H1 (cell line): Measurements from ENCODE around the gene GSDMA. TPM values are rescaled to one million over a fixed set of nuclear protein-coding genes. Genes with fewer than 3 reads are reported as not detected.

ENCODE experiments used
- CHD2 ChIP-seq: IDR thresholded peaks from 2 replicates; pipeline ENCODE4 v1.6.1; 2012; ENCODE audit warnings: low read length, improper control_type of control experiment
- EP300 ChIP-seq, 2 experiments: IDR thresholded peaks; 1 replicate in 1 of 2; 2 replicates in 1 of 2; pipeline ENCODE4 v1.6.1; 2011 to 2012; ENCODE audit warnings: low read depth in 2 of 2, low read length in 2 of 2, mild to moderate bottlenecking in 2 of 2, borderline replicate concordance in 1 of 2, inconsistent platforms in 1 of 2, moderate library complexity in 1 of 2
- EZH2 ChIP-seq: fragments of 200-600 bp; sonication (generic); IDR thresholded peaks from 2 replicates; pipeline ENCODE4 v1.7.1; 2012; ENCODE audit warnings: low read depth, mild to moderate bottlenecking, moderate library complexity, low read length, inconsistent platforms; ENCODE audit not compliant: severe bottlenecking
- GABPA ChIP-seq: IDR thresholded peaks from 2 replicates; pipeline ENCODE4 v1.6.1; 2011; ENCODE audit warnings: mild to moderate bottlenecking, low read length, moderate library complexity, borderline replicate concordance; ENCODE audit not compliant: insufficient read depth
- JUND ChIP-seq: IDR thresholded peaks from 2 replicates; pipeline ENCODE4 v1.6.1; 2011; ENCODE audit warnings: mild to moderate bottlenecking, improper control_type of control experiment, low read length
- NRF1 ChIP-seq: IDR thresholded peaks from 2 replicates; pipeline ENCODE4 v1.6.1; 2011; ENCODE audit warnings: mild to moderate bottlenecking, low read depth, low read length, improper control_type of control experiment
- RNF2 ChIP-seq: fragments of 200-900, 300-1000 bp; sonication (generic); IDR thresholded peaks from 2 replicates; pipeline ENCODE4 v1.7.1; 2016; ENCODE audit warnings: borderline replicate concordance, low read depth, mild to moderate bottlenecking, antibody characterized with exemption, low read length; ENCODE audit not compliant: poor library complexity, severe bottlenecking; ENCODE audit errors: missing control alignments
- SP4 ChIP-seq: IDR thresholded peaks from 2 replicates; pipeline ENCODE4 v1.6.1; 2012; ENCODE audit warnings: low read length, inconsistent platforms
- TCF12 ChIP-seq: IDR thresholded peaks from 2 replicates; pipeline ENCODE4 v1.6.1; 2011; ENCODE audit warnings: low read depth, mild to moderate bottlenecking, low read length
- polyA plus RNA-seq, 7 experiments: library from polyadenylated mRNA; depleted of rRNA in 3 of 7; stranded (reverse) in 5 of 7; unstranded in 2 of 7; fragments of >200 nt in 5 of 7; fragments of 200-250 nt in 2 of 7; gene quantifications; 1 replicate in 5 of 7; 2 replicates in 1 of 7; 4 replicates in 1 of 7; pipeline versions ENCODE4 v1.2.1 to v1.2.3, GENCODE V29; 2011 to 2013; ENCODE audit warnings: missing spikeins in 2 of 7, mixed read lengths in 2 of 7
- total RNA-seq: library from RNA; stranded (reverse); fragmentation: NEBNext Ultra II Directional; extraction: Animal tissue kit (Norgen Biotek cat#: 25700); gene quantifications from 2 replicates; pipeline ENCODE4 v1.2.1, GENCODE V29; 2021

Gene GSDMA
- total and polyA plus RNA-seq, 2 of the 8 experiments (the other 6 are each of a cell fraction or from before 2014, with no cell fraction given): 0.03 TPM; not detected in 1

DNA sequence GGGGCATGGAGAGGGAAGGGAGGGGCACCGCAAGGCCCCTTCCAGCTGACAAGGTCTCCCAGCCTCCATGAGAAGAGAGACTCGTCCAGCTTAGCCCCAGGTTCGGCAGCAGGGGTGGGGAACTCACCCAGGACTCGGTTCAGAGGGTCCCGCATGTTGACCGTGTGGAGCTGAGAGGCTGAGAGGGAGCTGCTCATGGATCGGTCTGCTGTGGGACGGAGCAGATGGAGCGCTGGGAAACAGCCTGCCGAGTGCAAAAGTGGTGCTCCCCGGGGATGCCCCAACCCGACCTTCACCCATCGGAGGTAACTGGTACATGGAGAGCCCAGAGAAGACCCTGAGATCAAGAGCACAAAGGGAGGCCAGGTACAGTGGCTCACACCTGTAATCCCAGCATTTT is 57.3 kb downstream of the GSDMA start (continued):
- TF ChIP-seq JUND: no peak
- TF ChIP-seq NRF1: no peak
- TF ChIP-seq RNF2: no peak
- TF ChIP-seq EZH2: no peak
- TF ChIP-seq CHD2: no peak
- no peak for TF ChIP-seq EP300 (IDR thresholded peaks at IDR 0.05; ENCODE audit: borderline replicate concordance in 1 of 2, low read depth in 2 of 2, low read length in 2 of 2)
- TF ChIP-seq TCF12: no peak
- no peak for TF ChIP-seq GABPA
- no peak for TF ChIP-seq SP4
